Fibroblast of the aortic adventitia (primary cell): ENCODE results near the gene IL15RA. TPM values are rescaled to one million over a fixed set of nuclear protein-coding genes. Genes with fewer than 3 reads are reported as not detected.

ENCODE experiments used
- DNase-seq: peaks from one replicate; pipeline ENCODE4 v3.0.0-alpha.2; 2010; ENCODE audit warnings: low read depth
- H3K4me3 ChIP-seq: 2 replicates; pipeline ENCODE4 v1.5.1; 2011; ENCODE audit warnings: low read depth, mild to moderate bottlenecking, control low read depth, low read length, moderate library complexity
- total RNA-seq: library from RNA; depleted of rRNA; stranded (reverse); fragments of >200 nt; gene quantifications from 2 replicates; pipeline ENCODE4 v1.2.3, GENCODE V29; 2012; ENCODE audit warnings: low replicate concordance
- TF ChIP-seq, protein P1 (sequence below): IDR thresholded peaks from 2 replicates; pipeline ENCODE4 v1.5.1; 2011; ENCODE audit warnings: mild to moderate bottlenecking, low read length, control low read depth, inconsistent platforms; ENCODE audit not compliant: insufficient read depth

Gene IL15RA
- total RNA-seq, 1 donor, result 5.7 TPM

- H3K4me3 ChIP-seq, result no peak overlapping the region
- peak; percentile 16 for DNase-seq
- TF ChIP-seq, protein P1, sequence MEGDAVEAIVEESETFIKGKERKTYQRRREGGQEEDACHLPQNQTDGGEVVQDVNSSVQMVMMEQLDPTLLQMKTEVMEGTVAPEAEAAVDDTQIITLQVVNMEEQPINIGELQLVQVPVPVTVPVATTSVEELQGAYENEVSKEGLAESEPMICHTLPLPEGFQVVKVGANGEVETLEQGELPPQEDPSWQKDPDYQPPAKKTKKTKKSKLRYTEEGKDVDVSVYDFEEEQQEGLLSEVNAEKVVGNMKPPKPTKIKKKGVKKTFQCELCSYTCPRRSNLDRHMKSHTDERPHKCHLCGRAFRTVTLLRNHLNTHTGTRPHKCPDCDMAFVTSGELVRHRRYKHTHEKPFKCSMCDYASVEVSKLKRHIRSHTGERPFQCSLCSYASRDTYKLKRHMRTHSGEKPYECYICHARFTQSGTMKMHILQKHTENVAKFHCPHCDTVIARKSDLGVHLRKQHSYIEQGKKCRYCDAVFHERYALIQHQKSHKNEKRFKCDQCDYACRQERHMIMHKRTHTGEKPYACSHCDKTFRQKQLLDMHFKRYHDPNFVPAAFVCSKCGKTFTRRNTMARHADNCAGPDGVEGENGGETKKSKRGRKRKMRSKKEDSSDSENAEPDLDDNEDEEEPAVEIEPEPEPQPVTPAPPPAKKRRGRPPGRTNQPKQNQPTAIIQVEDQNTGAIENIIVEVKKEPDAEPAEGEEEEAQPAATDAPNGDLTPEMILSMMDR, result no peak
Measured at GRCh38 chr10:5932345-5932744, 45.0 kb downstream of the IL15RA start.

DNA sequence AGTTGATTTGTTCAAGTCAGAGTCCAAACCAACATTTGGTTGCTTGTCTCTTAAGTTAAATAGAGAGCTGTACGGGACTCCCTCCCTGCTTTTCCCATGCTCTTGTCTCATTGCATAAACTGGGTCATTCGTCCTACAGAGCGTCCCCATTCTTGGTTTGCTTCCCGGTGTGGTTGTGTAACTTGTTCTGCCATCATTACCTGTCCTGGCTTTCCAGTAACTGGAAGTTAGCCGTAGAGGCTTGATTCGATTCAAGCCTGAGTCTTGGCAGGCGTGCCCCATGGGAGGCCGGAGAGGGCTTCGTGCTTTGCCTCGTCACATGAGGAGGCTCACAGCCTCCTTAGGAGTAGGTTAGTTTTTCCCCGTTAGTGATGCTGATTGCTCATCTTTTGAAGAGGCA is 47.1 kb downstream of the IL15RA start:
- TF ChIP-seq, protein P1, result no peak
- DNase-seq, result no peak
- no peak overlapping the region for H3K4me3 ChIP-seq

DNA sequence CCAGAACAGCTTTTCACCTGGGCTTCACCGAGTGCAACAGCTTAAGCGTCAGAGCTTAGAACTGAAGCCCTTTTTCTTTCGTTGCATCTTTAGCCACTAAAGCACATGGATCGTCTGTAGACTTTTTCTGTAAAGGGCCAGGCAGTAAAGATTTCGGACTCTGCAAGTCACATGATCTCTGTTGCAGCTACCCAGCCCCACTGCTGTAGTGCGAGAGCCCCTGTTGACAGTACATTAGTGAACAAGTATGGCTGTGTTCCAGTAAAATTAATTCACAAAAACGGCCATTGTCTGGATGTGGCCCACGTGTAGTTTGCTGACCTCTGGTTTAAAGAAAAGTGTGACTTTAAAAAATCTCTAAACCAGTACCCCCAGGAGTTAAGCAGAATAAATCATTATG is 47.9 kb downstream of the IL15RA start:
- DNase-seq, result no peak
- TF ChIP-seq, protein P1, result no peak
- H3K4me3 ChIP-seq, result no peak overlapping the region

- no peak overlapping the region for H3K4me3 ChIP-seq
- peak; percentile 88 for DNase-seq
Measured at GRCh38 chr10:5927306-5927705, 50.0 kb downstream of the IL15RA start.

DNA sequence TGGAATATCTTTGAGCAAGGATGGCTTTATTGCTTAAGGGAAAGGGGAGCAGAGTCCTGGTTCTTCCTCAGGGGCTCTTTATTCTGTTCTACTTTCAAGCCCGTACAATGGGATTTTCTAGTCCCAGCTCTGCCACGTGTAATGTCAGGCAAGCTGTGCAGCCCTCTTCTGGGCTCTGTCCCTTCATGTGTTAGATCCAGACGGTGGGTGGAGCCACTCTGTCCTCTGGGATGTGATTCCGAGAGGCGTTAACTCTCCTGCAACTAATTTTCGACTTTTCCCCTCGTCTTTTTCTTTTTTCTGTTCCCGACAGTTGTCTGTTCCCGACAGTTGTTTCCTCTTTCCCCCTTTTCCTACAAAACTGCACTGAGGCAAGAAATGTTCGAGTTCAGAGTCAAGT is 52.5 kb downstream of the IL15RA start:
- no peak overlapping the region for H3K4me3 ChIP-seq
- TF ChIP-seq, protein P1, result no peak
- DNase-seq, result no peak

More at GRCh38 chr10:5927306-5927705, 50.0 kb downstream of the IL15RA start:
- TF ChIP-seq, protein P1, result no peak

DNA sequence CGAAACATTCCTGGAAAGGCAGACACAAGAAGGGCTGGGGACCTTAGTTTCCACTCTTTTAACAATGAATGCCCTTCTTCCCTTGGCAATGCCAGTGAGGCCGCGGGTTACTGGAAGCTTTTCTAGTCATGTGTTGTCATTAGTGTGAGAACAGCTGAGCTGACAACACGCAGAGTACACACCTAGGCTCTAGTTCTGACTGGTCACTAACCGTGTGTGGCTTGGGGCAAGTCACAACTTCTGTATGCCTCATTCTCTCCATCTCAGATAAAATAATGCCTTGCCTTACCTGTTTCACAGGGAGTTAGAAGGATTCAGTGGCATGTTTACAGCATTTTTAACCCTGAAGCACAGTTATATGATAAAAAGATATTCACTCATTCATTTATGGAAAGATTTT is 55.6 kb downstream of the IL15RA start:
- TF ChIP-seq, protein P1, result no peak
- H3K4me3 ChIP-seq, result no peak overlapping the region
- DNase-seq, result no peak

DNA sequence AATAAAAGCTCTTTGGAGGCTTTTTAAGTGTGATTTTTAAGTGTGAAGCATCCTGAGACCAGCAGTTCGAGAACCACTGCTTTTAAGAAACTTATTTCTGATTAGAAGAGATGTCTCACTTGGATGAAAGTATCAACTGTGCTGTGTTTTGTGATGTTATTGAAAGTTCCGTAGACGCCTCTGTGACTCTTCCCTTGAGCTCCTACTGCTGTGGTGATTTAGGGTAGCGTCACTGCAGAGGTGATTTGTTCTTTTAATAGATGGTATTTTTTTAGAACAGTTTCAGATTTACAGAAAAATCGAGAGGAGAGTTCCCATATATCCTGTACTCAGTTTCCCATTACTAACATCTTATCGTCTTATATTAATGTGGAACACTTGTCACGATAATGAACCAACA is 57.8 kb downstream of the IL15RA start:
- H3K4me3 ChIP-seq, result no peak overlapping the region
- TF ChIP-seq, protein P1, result no peak
- DNase-seq, result no peak
